Measurements from ENCODE around the gene HNRNPAB.
"Not testable (repeated sequence)": the region's sequence is repeated elsewhere in the genome, so short reads cannot be mapped to it uniquely, and the experiment has no call there.

Gene HNRNPAB

GRCh38 chr5:178193251-178193809 is 11.0 kb upstream of the HNRNPAB start:
- DNase-seq (ENCODE audit: low spot score), result no peak
- TF ChIP-seq, protein P1, sequence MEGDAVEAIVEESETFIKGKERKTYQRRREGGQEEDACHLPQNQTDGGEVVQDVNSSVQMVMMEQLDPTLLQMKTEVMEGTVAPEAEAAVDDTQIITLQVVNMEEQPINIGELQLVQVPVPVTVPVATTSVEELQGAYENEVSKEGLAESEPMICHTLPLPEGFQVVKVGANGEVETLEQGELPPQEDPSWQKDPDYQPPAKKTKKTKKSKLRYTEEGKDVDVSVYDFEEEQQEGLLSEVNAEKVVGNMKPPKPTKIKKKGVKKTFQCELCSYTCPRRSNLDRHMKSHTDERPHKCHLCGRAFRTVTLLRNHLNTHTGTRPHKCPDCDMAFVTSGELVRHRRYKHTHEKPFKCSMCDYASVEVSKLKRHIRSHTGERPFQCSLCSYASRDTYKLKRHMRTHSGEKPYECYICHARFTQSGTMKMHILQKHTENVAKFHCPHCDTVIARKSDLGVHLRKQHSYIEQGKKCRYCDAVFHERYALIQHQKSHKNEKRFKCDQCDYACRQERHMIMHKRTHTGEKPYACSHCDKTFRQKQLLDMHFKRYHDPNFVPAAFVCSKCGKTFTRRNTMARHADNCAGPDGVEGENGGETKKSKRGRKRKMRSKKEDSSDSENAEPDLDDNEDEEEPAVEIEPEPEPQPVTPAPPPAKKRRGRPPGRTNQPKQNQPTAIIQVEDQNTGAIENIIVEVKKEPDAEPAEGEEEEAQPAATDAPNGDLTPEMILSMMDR (IDR thresholded peaks at IDR 0.05; ENCODE audit: extremely low read depth, insufficient read depth, missing control alignments), result no peak
- in situ Hi-C loops (cut with MboI; ENCODE audit: low pct_unique_long_range_greater_than_20kb, low sequenced_read_pairs, unreplicated experiment), result no loop called here

DNA sequence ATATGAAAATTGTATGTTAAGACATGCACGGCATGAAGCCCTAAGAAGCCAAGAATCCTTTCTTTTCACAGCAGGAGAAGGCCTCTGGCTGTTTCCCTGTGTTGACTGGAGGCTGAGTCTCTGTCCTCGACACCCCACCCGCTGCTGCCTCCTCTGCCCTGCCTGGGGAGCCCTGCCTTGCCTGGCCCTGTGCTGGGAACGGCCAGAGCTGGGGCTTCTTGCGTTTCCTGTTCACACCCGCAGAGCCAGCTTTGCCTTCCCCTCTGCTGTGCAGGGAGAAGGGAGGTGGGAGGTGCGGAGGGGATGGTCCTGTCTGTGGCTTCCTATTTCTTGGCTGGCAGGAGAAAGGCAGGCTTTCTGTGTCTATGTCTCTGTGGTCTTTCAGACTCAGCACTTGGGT is 10.3 kb upstream of the HNRNPAB start:
- in situ Hi-C loops (cut with MboI; ENCODE audit: low pct_unique_long_range_greater_than_20kb, low sequenced_read_pairs, unreplicated experiment), result no loop called here
- no peak for DNase-seq (ENCODE audit: low spot score)
- TF ChIP-seq, protein P1 (IDR thresholded peaks at IDR 0.05; ENCODE audit: extremely low read depth, insufficient read depth, missing control alignments), result no peak

GRCh38 chr5:178196281-178196812 is 8.0 kb upstream of the HNRNPAB start:
- TF ChIP-seq, protein P1 (IDR thresholded peaks at IDR 0.05; ENCODE audit: extremely low read depth, insufficient read depth, missing control alignments), result no peak
- no peak for DNase-seq (ENCODE audit: low spot score)
- in situ Hi-C loops (cut with MboI; ENCODE audit: low pct_unique_long_range_greater_than_20kb, low sequenced_read_pairs, unreplicated experiment), result no loop called here

DNA sequence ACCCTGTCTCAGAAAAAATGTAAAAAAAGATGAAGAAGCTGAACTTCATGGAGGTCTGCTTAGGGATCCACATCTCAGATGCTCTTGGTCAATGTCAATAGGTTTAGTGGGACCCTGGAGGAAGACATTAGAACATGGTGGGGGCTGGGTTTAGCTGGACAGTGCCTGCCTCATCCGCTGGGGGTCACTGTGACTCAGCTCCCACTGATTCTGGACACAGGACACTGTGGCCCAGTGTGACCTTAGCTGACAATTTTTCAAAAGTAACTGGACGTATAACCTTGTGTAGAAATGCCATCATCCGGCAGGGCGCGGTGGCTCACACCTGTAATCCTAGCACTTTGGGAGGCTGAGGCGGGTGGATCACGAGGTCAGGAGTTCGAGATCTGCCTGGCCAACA is 7.3 kb upstream of the HNRNPAB start:
- in situ Hi-C loops (cut with MboI; ENCODE audit: low pct_unique_long_range_greater_than_20kb, low sequenced_read_pairs, unreplicated experiment), result no loop called here
- DNase-seq (ENCODE audit: low spot score), result no peak
- TF ChIP-seq, protein P1 (IDR thresholded peaks at IDR 0.05; ENCODE audit: extremely low read depth, insufficient read depth, missing control alignments), result peak; percentile 53

DNA sequence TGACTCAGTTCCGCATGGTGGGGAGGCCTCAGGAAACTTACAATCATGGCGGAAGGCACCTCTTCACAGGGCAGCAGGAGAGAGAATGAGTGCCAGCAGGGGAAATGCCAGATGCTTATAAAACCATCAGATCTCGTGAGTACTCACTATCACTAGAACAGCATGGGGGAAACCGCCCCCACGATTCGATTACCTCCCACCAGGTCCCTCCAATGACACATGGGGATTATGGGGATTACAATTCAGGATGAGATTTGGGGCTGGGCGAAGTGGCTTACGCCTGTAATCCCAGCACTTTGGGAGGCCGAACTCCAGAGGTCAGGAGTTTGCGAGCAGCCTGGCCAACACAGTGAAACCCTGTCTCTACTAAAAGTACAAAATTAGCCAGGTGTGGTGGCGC is 6.2 kb upstream of the HNRNPAB start:
- in situ Hi-C loops (cut with MboI; ENCODE audit: low pct_unique_long_range_greater_than_20kb, low sequenced_read_pairs, unreplicated experiment); DNase-seq (ENCODE audit: low spot score): not testable (repeated sequence)

- no peak for DNase-seq (ENCODE audit: low spot score)
- in situ Hi-C loops (cut with MboI; ENCODE audit: low pct_unique_long_range_greater_than_20kb, low sequenced_read_pairs, unreplicated experiment), result no loop called here
- TF ChIP-seq, protein P1 (IDR thresholded peaks at IDR 0.05; ENCODE audit: extremely low read depth, insufficient read depth, missing control alignments), result no peak
These were observed 5.6 kb upstream of the HNRNPAB start for GRCh38 chr5:178198706-178199105.

DNA sequence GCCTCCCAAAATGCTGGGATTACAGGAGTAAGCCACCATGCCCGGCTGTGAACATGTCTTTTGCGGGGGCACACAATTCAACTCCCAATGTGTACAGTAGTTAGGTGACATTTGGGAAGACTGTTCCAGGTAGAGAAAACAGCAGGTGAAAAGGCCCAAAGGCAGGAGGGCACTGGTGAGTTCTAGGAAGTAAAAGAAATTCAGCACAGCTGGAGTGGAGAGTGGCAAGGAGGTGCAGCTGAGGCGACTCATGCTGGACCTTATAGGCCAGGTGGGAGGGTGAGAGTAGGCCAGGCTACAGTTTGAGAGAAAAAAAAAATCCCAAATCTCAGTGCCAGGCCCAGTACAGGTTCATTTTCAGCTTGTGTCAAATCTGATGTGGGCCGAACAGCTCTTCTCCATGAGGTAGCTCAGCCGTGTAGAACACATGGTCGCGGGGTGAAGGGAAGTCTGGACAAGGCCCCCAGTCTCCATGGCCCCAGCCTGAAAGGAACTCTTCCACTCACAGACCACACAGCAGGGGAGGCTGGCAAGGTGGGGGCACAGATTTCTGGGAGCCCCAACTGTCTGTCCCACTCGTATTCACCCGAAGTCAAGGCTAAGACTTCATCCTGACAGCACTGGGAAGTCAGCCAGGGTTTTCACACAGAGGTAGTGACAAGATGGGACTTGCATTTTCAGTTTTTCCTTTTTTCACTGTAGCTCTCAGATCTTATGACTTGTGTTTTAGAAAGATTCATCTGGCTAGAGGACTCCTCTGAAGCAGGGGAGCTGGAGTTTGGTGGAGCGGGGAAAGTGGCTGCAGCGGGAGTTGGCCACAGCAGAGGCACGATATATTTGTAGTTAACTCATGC is 4.5 kb upstream of the HNRNPAB start:
- in situ Hi-C loops (cut with MboI; ENCODE audit: low pct_unique_long_range_greater_than_20kb, low sequenced_read_pairs, unreplicated experiment), result no loop called here
- TF ChIP-seq, protein P1 (IDR thresholded peaks at IDR 0.05; ENCODE audit: extremely low read depth, insufficient read depth, missing control alignments), result no peak
- DNase-seq (ENCODE audit: low spot score), result no peak
